ENCODE results near the gene ACTA1. TPM values are rescaled to one million over a fixed set of nuclear protein-coding genes. Genes with fewer than 3 reads are reported as not detected.
"Not testable (repeated sequence)": the region's sequence is repeated elsewhere in the genome, so short reads cannot be mapped to it uniquely, and the experiment has no call there.

The ACTA1 gene
- 0.45 TPM for total RNA-seq

DNA sequence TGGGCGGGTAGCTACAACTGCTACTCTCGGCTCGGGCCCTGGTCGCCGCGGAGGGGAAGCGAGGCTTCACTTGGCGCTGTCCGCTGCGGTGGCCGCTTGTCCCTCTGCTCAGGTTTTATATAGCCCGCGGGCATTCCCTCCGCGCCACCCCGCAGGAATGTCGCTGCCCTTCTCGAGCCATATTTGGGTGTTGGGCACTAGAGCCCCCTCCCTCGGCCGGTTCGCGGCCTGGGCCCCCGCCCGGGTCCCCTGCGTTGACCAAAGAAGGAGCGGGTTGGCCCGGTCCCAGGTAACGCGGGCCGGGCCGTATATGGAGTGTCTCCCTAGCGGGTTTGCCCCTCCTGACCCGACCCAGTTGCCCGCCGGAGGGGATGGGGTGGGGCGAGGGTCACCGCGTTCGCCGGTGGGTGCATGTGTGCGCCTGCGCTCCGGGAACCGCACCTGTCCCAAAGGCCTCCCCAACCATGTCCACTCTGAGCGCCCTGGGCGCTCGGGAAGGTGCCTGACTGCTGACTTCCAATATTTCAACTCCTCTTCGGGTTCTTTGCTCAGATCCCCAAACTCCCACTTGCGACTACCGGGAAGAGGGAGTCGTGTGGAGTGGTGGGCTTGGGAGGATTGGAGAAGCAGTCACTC, at the start of gene ACTA1:
TSS of gene ACTA1 (minus strand) at position 90 of the 636 bp plus-strand sequence. CDS start 979 bp downstream, outside the sequence.
- ATAC-seq (no peak), DNase-seq (ENCODE audit: low spot score) (no peak)
- intact Hi-C loops (cut with DNase I), result no loop called here

DNA sequence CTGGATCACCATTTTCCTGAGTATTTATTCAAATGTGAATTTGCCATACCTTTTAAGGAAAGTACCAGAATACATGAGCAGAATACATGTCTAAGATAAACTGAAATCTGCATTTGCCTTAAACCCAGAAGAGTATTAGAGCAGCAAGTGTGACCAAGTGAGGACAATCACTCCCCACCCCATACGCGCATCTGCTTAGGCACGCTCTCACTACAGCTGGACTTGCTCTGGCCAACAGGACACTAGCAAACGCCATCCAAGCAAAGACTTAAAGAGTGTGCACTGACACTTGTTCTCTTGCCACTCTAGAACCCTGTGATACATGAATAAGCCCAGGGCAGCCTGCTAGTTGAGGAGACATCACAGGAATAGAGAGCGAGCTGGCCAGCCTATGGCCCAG, 48.6 kb upstream of the ACTA1 start:
- no peak for DNase-seq (ENCODE audit: low spot score)
- intact Hi-C loops (cut with DNase I), result no loop called here
- ATAC-seq, result no peak

DNA sequence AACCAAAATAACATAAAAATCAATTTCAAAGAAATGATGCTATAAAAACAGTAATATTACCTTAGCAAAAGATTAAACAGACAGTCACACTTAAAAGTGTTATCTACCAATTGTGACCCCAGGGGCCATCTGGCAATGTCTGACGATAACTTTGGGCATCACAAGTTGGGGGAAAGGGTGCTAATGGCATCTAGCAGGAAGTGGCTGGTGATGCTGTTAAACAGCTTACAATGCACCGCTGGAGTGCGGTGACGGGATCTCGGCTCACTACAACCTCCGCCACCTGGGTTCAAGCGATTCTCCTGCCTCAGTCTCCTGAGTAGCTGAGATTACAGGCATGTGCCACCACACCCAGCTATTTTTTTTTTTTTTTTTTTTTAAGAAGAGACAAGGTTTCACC, 46.6 kb upstream of the ACTA1 start:
- ATAC-seq (no peak), DNase-seq (ENCODE audit: low spot score) (no peak)
- intact Hi-C loops (cut with DNase I), result no loop called here

DNA sequence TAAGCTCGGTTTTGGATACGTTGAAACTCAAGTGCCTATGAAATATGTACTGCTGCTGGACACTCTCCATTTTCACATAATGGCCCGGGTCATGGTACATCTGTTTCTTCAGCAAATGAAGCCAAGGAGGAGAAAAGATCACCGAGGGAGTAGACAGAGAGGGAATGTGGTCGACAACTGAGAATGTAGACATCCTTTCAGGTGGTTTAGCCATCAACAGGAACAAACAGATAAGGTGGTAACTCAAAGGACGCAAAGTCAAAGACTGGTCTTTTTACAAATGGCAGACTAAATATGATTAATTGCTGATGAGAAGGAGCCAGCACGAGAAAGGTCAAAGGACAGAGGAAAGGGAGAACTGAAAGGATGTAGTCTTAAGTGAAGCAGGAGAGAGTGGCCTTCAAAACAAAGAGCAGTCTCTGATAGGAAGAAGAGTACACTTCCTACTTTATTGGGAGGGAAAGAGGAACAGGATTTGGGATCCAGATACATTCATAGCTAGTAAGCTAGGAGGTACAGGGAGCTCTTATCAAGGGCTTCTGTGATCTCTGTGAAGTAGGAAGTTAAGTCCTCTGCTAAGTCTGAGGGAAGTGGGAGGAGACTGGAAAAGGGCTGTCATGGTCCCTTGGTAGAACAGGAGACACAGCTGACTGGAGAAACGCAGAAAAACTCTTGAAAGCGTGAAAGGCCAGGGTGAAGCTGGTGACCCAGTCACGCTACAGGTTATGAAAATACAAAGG, 45.9 kb upstream of the ACTA1 start:
- ATAC-seq, result no peak
- no peak for DNase-seq (ENCODE audit: low spot score)
- intact Hi-C loops (cut with DNase I), result no loop called here

DNA sequence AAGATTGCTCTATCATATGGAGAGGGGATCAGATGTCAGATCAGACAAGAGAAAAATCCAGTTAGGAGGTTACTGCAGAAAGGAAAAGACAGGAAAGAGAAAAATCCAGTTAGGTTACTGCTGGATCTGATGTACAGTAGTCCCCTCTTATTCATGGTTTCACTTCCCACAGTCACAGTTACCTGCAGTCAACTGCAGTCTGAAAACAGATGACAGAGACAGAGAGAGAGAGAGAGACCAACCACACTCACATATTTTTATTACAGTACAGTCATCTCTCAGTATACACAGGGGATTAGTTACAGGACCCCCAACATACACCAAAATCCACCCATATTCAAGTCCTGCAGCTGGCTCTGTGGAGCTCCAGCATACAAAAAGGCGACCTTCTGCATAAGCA, 45.0 kb upstream of the ACTA1 start:
- DNase-seq (ENCODE audit: low spot score), result no peak
- intact Hi-C loops (cut with DNase I), result no loop called here
- no peak for ATAC-seq

DNA sequence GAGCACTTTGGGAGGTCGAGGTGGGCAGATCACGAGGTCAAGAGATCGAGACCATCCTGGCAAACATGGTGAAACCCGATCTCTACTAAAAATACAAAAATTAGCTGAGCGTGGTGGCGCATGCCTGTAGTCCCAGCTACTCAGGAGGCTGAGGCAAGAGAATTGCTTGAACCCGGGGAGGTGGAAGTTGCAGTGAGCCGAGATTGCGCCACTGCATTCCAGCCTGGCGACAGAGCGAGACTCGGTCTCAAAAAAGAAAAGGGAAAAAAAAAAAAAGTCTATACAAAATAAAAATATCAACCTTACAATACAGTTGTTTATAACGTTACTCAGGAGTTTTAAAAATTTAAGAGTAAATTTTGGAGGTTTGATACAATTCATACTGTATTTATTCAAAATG, 42.0 kb upstream of the ACTA1 start:
- ATAC-seq; intact Hi-C loops (cut with DNase I); DNase-seq (ENCODE audit: low spot score): not testable (repeated sequence)

DNA sequence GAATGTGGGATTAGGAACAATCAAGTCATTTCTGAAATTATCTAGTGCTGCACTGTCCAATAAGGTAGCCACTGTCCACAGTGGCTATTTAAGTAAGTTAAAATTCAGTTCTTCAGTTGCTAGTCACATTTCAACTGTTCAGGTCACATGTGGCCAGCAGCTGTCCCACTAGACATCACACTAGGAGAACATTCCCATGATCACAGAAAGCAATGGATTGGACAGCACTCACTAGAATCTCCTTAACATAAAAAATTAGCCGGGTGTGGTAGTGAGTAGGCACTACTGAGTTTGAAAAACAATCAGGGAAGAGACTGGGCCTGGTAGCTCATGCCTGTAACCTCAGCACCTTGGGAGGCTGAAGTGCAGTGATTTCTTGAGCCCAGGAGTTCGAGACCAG, 40.6 kb upstream of the ACTA1 start:
- ATAC-seq (no peak), DNase-seq (ENCODE audit: low spot score) (no peak)
- intact Hi-C loops (cut with DNase I), result no loop called here

DNA sequence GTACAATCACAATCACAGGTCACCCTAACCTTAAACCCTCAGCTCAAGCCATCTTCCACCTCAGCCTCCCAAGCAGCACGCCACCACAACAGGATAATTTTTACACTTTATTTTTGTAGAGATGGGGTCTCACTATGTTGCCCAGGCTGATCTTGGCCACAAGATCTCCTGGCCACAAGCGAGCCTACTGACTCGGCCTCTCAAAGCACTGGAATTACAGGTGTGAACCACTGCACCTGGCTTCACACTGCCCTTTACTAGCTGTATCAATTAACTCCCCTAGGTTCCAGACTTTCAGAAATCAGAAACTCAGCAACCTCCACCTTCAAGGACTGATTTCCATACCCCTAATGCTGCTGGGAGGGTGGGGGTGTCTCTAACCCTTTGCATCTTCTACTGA, 37.3 kb upstream of the ACTA1 start:
- ATAC-seq, result no peak

DNA sequence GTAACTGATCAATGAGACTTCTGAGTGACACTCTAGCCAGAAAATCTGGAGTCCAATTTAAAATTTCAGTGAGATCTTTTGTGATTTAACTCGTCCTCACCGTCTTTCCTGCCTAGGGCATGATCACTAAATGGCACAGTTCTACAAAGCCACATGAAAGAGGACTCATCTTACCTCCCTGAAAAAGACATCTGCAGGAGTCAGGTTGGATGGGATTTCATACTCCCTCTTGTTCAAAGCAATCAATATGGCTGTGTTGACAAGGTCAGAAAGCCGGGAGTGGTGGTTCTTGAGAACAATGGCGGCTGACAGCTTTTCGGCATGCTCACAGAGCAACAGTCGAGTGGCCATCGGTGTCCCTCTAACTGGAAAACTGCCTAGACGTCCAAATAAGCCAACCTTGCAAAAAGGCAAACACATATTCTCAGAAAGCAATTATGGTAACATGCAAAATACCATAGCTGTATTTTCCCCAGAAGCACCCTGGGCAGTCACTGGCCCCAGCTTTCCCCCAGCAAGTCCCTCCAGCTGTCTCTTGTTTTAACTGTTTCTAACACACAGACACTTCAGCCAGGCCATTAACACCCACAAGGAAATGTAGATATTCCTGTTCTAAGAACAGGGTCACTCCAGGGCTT, 36.6 kb upstream of the ACTA1 start:
- no peak for ATAC-seq
- intact Hi-C loops (cut with DNase I), result no loop called here
- DNase-seq (ENCODE audit: low spot score), result no peak

More for the DNA sequence above, 37.3 kb upstream of the ACTA1 start:
- intact Hi-C loops (cut with DNase I), result no loop called here
- no peak for DNase-seq (ENCODE audit: low spot score)

DNA sequence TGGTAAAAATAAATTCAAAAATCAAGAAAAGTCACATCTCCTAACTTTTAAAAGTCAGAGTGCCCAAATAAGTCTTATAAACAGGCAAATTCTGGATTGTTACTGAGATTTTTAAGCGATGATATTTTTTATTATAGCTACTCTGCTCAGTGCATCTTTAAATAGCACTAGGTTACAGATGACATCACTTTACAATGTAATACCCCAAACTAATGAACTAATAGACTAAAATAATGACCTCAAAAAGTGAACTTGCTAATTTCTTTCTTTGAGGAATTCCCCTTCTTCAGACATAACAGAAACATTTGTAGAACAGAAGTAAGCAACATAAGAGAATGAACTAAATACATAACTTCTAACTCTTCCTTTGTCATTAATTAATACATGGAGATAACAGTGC, 33.0 kb upstream of the ACTA1 start:
- intact Hi-C loops (cut with DNase I), result no loop called here
- DNase-seq (ENCODE audit: low spot score) (no peak), ATAC-seq (no peak)

DNA sequence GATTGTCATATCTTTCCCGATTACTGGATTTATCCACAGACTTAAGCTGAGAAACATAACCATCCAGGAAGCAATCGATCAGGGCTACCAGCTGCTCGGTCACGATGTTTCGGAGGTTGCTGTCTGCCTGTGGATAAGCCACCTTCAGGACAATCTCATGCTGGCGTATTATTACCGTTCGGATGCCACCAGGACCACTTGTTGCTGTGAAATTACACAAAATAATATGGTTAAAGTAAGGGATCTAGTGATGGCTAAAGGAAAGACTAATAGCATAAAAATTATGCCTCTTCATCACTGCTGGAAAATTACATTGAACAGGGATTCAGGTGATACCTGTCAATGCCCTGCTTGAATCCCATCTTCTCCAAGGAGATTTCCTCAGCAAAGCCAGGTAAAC, 30.8 kb upstream of the ACTA1 start:
- ATAC-seq (no peak), DNase-seq (ENCODE audit: low spot score) (no peak)
- intact Hi-C loops (cut with DNase I), result no loop called here

DNA sequence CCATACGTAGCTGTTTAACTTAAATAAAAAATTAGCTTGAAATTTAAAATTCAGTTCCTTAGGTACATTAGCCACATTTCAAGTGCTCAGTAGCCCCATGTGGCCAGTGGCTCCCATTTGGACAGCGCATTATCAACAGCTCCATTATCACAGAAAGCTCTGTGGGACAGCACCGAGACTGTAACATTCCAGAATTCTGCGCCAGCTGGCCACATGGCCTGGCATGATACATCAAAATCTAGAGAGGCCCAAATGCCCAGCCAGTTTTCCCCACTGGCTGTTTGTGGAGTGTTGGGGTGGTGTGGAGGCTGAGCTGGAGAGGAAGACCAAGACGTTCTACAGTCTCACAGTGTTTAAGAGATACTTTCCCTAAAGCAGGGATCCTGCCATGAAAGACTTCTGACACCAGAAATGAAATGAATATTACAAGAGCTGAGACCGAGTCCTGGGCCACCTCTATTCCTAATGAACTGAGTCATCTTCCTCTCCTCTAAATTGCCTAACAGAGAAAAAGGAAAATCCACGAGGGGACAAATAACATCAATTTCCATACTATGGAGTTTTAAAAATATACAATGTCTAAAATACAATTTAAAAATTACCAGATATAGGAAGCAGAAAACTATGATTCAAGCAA, 27.3 kb upstream of the ACTA1 start:
- DNase-seq (ENCODE audit: low spot score) (no peak), ATAC-seq (no peak)
- intact Hi-C loops (cut with DNase I), result no loop called here

DNA sequence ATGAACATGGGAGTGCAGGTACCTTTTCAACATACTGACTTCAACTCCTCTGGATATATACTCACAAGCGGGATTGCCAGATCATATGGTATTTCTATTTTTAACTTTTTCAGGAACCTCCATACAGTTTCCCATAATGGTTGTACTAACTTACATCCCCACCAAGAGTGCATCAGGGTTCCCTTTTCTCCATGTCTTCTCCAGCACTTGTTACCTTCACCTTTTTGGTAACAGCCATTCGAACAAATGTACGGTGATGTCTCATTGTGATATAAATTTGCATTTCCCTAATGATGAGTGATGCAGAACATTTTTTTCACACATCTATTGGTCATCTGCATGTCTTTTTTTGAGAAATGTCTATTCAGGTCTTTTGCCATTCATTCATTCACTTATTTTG, 25.9 kb upstream of the ACTA1 start:
- ATAC-seq (no peak), DNase-seq (ENCODE audit: low spot score) (no peak)
- intact Hi-C loops (cut with DNase I), result no loop called here

DNA sequence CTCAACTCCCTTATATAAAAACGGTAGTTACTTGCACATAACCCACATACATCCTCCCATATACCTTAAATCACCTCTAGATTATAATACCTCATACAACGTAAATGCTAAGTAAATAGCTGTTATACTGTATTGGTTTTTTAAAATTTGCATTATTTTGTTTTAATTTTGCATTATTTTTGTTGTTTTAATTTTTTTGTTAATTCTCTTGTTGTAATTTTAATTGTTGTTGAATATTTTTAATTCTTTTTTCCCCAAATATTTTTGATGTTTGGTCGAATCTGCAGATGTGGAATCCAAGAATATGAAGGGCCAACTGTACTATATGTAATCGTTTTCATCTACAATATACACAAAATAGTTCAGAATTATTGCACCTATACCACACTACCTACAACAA, 23.5 kb upstream of the ACTA1 start:
- no peak for DNase-seq (ENCODE audit: low spot score)
- intact Hi-C loops (cut with DNase I), result no loop called here
- no peak for ATAC-seq

DNA sequence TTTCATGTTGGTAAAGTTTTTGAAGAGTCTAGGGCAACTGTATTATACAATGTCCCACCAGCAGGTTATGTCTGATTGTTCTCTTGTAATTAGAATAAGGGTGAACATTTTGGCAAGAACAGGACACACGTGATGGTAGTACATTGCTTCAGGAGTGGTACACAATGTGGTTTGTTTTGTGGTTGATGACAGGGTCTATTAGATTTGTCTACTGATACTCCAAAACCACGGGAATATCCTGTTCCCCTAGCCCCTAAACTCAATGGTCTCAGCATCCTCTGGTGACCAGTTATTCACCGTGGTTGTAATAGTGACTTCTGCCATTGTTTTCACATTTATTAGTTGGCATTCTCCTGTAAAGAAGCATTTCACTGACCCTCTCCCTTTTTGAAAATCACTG, 22.1 kb upstream of the ACTA1 start:
- intact Hi-C loops (cut with DNase I), result no loop called here
- DNase-seq (ENCODE audit: low spot score) (no peak), ATAC-seq (no peak)

DNA sequence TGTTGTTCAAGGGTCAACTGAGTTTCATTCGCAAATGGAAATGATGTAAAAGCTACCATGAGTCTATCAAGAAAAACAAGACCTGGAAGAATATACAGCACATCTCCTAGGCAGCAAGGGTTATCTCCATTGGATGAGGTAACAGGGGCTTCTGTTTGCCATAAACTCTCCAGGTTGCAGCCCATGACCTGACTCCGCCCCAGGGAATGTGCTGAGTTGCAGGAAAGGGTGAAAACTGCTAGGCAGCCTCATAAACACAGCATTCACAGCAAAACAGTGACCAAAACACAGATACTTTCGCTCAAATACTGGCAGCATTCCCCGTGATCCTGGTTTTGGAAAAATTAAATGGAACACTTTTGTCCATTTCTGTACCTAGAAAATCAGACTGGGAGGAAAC, 20.2 kb upstream of the ACTA1 start:
- ATAC-seq (no peak), DNase-seq (ENCODE audit: low spot score) (no peak)
- intact Hi-C loops (cut with DNase I), result no loop called here

DNA sequence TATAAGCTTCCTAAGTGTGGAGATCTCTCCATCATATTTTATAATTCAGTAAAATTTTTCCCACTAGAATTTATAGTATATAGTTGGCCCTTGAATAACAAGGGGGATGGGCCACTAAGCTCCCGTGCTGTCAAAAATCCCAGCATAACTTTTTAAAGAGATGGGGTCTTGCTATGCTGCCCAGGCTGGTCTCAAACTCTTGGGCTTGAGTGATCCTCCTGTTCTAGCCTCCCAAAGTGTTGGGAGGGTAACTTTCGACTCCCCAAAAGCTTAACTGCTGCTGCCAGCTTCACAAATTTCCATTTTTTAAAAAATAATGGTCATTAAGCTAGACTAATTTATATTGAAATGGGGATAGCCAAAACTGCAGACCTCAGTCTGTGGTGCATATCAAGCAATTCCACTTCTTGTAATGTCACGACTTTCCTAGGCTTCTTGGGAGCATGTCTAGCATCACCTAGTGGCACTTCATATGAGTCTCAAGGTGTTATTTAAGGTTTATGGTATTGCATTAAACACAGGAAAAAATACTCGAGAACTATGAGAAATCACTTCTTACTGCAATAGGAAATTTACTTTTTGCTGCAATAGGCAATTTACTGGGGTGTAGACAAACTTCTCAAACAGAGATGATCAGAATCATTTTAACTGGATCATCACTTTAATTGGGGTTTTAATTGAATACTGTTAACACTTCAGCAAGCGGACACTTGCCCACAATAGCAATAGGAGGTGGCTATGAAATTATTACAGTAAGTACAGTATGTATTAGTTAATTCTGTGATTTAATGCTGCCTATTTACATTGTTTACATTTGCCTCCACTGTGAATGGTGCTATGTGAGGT, 19.3 kb upstream of the ACTA1 start:
- ATAC-seq, result peak; percentile 58
- no peak for DNase-seq (ENCODE audit: low spot score)
- intact Hi-C loops (cut with DNase I), result no loop called here

DNA sequence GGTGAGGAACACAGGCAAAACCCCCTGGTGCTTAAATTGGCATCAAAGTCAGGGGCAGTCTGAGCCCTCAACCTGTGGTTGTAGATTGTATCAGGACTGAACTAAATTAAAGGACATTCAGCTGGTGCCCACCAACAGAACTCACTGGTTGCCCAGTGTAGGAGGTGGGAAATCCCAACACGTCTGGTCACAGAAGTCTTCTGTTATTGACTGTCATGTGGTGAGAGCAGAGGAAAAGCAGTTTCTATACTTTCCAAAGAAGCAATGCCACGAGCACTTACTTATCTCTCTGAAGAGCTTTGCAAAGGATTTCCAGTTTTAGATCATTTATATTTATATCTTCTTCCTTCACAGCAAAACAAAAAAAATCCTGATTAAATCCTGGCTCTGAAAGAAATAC, 15.0 kb upstream of the ACTA1 start:
- intact Hi-C loops (cut with DNase I), result no loop called here
- DNase-seq (ENCODE audit: low spot score) (no peak), ATAC-seq (peak; percentile 61)

DNA sequence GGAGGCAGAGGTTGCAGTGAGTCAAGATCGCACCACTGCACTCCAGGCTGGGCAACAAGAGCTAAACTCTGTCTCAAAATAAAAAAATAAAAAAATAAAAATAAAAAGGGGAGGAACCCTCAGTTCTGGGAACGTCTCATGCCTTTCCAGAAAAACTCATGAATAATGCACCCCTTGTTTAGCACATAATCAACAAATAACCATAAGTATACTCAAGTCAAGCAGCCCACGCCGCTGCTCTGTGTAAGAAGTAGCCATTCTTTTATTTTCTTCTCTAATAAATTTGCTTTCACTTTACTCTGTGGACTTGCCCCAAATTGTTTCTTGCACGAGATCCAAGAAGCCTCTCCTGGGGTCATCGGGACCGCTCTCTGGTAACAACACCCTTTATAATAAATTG, 14.5 kb upstream of the ACTA1 start:
- ATAC-seq (peak; percentile 91), DNase-seq (ENCODE audit: low spot score) (no peak)
- intact Hi-C loops (cut with DNase I), result no loop called here

Measured in sciatic nerve (tissue), 2 donors.